HepG2 (cell line): ENCODE measurements around the gene IL11RA. TPM values are rescaled to one million over a fixed set of nuclear protein-coding genes. Genes with fewer than 3 reads are reported as not detected.

Experiments
- ATF7-NPFF ChIP-seq: sonication (generic); formaldehyde crosslinking; IDR thresholded peaks from 2 replicates; pipeline ENCODE4 v1.8.1; 2023; ENCODE audit warnings: mild to moderate bottlenecking, low read depth, missing genetic modification reagents, moderate library complexity
- BATF2 ChIP-seq: sonication (generic); formaldehyde crosslinking; IDR thresholded peaks from 2 replicates; pipeline ENCODE4 v1.8.0; 2022; ENCODE audit warnings: mild to moderate bottlenecking, missing genetic modification reagents, moderate library complexity
- CSRNP1 ChIP-seq: sonication (generic); formaldehyde crosslinking; IDR thresholded peaks from 2 replicates; pipeline ENCODE4 v1.8.1; 2023; ENCODE audit warnings: mild to moderate bottlenecking, missing genetic modification reagents
- HOMEZ ChIP-seq: IDR thresholded peaks from 2 replicates; pipeline ENCODE4 v1.6.1; 2016; ENCODE audit warnings: low read depth
- IKZF1 ChIP-seq: fragments of 450-650 bp; IDR thresholded peaks from 2 replicates; pipeline ENCODE4 v1.7.1; 2016
- NFKB2 ChIP-seq: sonication (generic); formaldehyde crosslinking; IDR thresholded peaks from 2 replicates; pipeline ENCODE4 v1.4.0; 2020; ENCODE audit warnings: missing genetic modification reagents, borderline replicate concordance
- PATZ1 ChIP-seq: sonication (generic); formaldehyde crosslinking; IDR thresholded peaks from 2 replicates; pipeline ENCODE4 v1.4.0; 2020; ENCODE audit warnings: missing genetic modification reagents
- POLR2G ChIP-seq: fragments of 200-400 bp; formaldehyde crosslinking; IDR thresholded peaks from 2 replicates; pipeline ENCODE4 v1.6.1; 2018; ENCODE audit warnings: mild to moderate bottlenecking, low read depth, low read length, moderate library complexity
- SYNCRIP ChIP-seq: fragments of 200-400 bp; formaldehyde crosslinking; IDR thresholded peaks from 2 replicates; pipeline ENCODE4 v1.6.1; 2018; ENCODE audit warnings: mild to moderate bottlenecking, low read depth, low read length; ENCODE audit not compliant: insufficient read depth
- TCF7 ChIP-seq: sonication (generic); IDR thresholded peaks from 2 replicates; pipeline ENCODE4 v1.6.1; 2016; ENCODE audit warnings: antibody characterized with exemption, low read depth
- XRCC5 ChIP-seq: fragments of 200-400 bp; formaldehyde crosslinking; optimal IDR thresholded peaks from 2 replicates; pipeline ENCODE3; 2017; ENCODE audit warnings: mild to moderate bottlenecking, low read length
- ZBTB2 ChIP-seq: sonication (generic); formaldehyde crosslinking; IDR thresholded peaks from 2 replicates; pipeline ENCODE4 v1.8.0; 2022; ENCODE audit warnings: low read depth, missing genetic modification reagents
- ZBTB43 ChIP-seq: sonication (generic); formaldehyde crosslinking; conservative IDR thresholded peaks from 2 replicates; pipeline ENCODE4 v1.4.0; 2020; ENCODE audit warnings: missing genetic modification reagents
- ZFAT ChIP-seq: sonication (generic); formaldehyde crosslinking; conservative IDR thresholded peaks from 2 replicates; pipeline ENCODE4 v1.8.1; 2023; ENCODE audit warnings: missing genetic modification reagents, inconsistent platforms
- ZKSCAN8 ChIP-seq: IDR thresholded peaks from 2 replicates; pipeline ENCODE4 v1.6.1; 2016; ENCODE audit warnings: borderline replicate concordance, missing genetic modification reagents, missing compliant biosample characterization
- ZNF224 ChIP-seq: sonication (generic); formaldehyde crosslinking; IDR thresholded peaks from 2 replicates; pipeline ENCODE4 v1.5.0; 2020; ENCODE audit warnings: mild to moderate bottlenecking, missing genetic modification reagents
- ZNF432 ChIP-seq: sonication (generic); formaldehyde crosslinking; IDR thresholded peaks from 2 replicates; pipeline ENCODE4 v1.5.0; 2020; ENCODE audit warnings: missing genetic modification reagents, mild to moderate bottlenecking, borderline replicate concordance
- ZNF615 ChIP-seq: sonication (generic); formaldehyde crosslinking; IDR thresholded peaks from 2 replicates; pipeline ENCODE4 v1.5.0; 2020; ENCODE audit warnings: mild to moderate bottlenecking, missing genetic modification reagents, borderline replicate concordance
- ZNF737 ChIP-seq: sonication (generic); formaldehyde crosslinking; IDR thresholded peaks from 2 replicates; pipeline ENCODE4 v1.5.0; 2020; ENCODE audit warnings: missing genetic modification reagents, mild to moderate bottlenecking, borderline replicate concordance
- ZNF776 ChIP-seq: sonication (generic); formaldehyde crosslinking; IDR thresholded peaks from 2 replicates; pipeline ENCODE4 v1.4.0; 2020; ENCODE audit warnings: mild to moderate bottlenecking, missing genetic modification reagents
- polyA plus RNA-seq, 8 experiments: library from polyadenylated mRNA; depleted of rRNA in 3 of 8; stranded (reverse) in 7 of 8; unstranded in 1 of 8; fragments of >200 nt; fragmentation: Illumina TruSeq in 4 of 8; extraction: Trizol in 4 of 8; gene quantifications; 2 replicates each; pipeline versions ENCODE4 v1.2.1 to v1.2.3, GENCODE V29; 2011 to 2016; ENCODE audit warnings: low read depth in 4 of 8, missing spikeins in 1 of 8, mixed read lengths in 1 of 8; ENCODE audit not compliant: insufficient read depth in 1 of 8
- total RNA-seq, 5 experiments: library from RNA; depleted of rRNA; stranded (reverse); fragments of >200 nt; fragmentation: Illumina TruSeq; extraction: Trizol; gene quantifications; 2 replicates each; pipeline ENCODE4 v1.2.3, GENCODE V29; 2016; ENCODE audit warnings: low read depth in 1 of 5

The IL11RA gene
- total and polyA plus RNA-seq, 2 of the 13 experiments (the other 11 are each of a cell fraction or from before 2014, with no cell fraction given): 2.0 to 4.2 TPM

- TF ChIP-seq BATF2 (CRISPR knock-in tag) (0 out of 2 replicates have a peak, but pooled peaks have one; percentile 76), CSRNP1 (CRISPR knock-in tag) (no peak), ZNF432 (CRISPR knock-in tag) (no peak), ZFAT (CRISPR knock-in tag) (no peak), TCF7 (no peak), ZNF615 (CRISPR knock-in tag) (no peak), IKZF1 (no peak), ZKSCAN8 (CRISPR knock-in tag) (no peak), NFKB2 (CRISPR knock-in tag) (no peak; the same call in 1 of the 2 replicates), XRCC5 (peak; percentile 87), ZBTB43 (CRISPR knock-in tag) (peak; percentile 72), ZNF224 (no peak), HOMEZ (peak; percentile 67), ZNF776 (peak; percentile 42; the same call in 1 of the 2 replicates), PATZ1 (CRISPR knock-in tag) (peak; percentile 98), POLR2G (peak; percentile 81), ZBTB2 (peak; percentile 61; the same call in 1 of the 2 replicates), ZNF737 (CRISPR knock-in tag) (peak; percentile 70; the same call in 1 of the 2 replicates), ATF7-NPFF (CRISPR knock-in tag) (no peak), SYNCRIP (no peak)
Observed at GRCh38 chr9:34651876-34652601, at the start of gene IL11RA (continued).
